SK-N-SH (cell line): Measurements from ENCODE around the gene HK3.

ENCODE experiments used
- CHD2 ChIP-seq: fragments of 150-350 bp; IDR thresholded peaks from 2 replicates; pipeline ENCODE4 v1.6.1; 2018; ENCODE audit warnings: low read length; ENCODE audit not compliant: partially characterized antibody
- EP300 ChIP-seq, 2 experiments: IDR thresholded peaks; 2 replicates each; pipeline versions ENCODE4 v1.4.0 to v1.6.1; 2012; ENCODE audit warnings: borderline replicate concordance in 1 of 2, low read depth in 1 of 2, low read length in 1 of 2
- EZH2phosphoT487 ChIP-seq: fragments of 200-600 bp; sonication (generic); IDR thresholded peaks from 2 replicates; pipeline ENCODE4 v1.6.1; 2017; ENCODE audit warnings: low read depth, mixed run types, mild to moderate bottlenecking, antibody characterized with exemption, moderate library complexity, borderline replicate concordance
- FOXJ3 ChIP-seq: sonication (generic); formaldehyde crosslinking; IDR thresholded peaks from 2 replicates; pipeline ENCODE4 v1.5.1; 2020; ENCODE audit warnings: mild to moderate bottlenecking, missing genetic modification reagents
- GATA2 ChIP-seq: sonication (generic); formaldehyde crosslinking; IDR thresholded peaks from 2 replicates; pipeline ENCODE4 v1.5.0; 2020; ENCODE audit warnings: mild to moderate bottlenecking, missing genetic modification reagents
- JUND ChIP-seq: IDR thresholded peaks from 2 replicates; pipeline ENCODE4 v1.4.0; 2012
- MAX ChIP-seq: IDR thresholded peaks from 2 replicates; pipeline ENCODE4 v1.4.0; 2012; ENCODE audit warnings: low read depth
- MEF2A ChIP-seq: IDR thresholded peaks from 2 replicates; pipeline ENCODE4 v1.4.0; 2012; ENCODE audit warnings: low read depth, borderline replicate concordance
- POLR2AphosphoS5 ChIP-seq: IDR thresholded peaks from 2 replicates; pipeline ENCODE4 v1.6.1; 2012; ENCODE audit warnings: low read depth, low read length
- RFX5 ChIP-seq: IDR thresholded peaks from 2 replicates; pipeline ENCODE4 v1.6.1; 2012; ENCODE audit warnings: mild to moderate bottlenecking, improper control_type of control experiment, low read length
- TEAD4 ChIP-seq: IDR thresholded peaks from 2 replicates; pipeline ENCODE4 v1.4.0; 2012; ENCODE audit warnings: mild to moderate bottlenecking, borderline replicate concordance; ENCODE audit not compliant: insufficient read depth
- TF ChIP-seq, protein P1 (sequence below): fragments of 200-600 bp; sonication (generic); IDR thresholded peaks from 2 replicates; pipeline ENCODE4 v1.6.1; 2017; ENCODE audit warnings: antibody characterized with exemption, mild to moderate bottlenecking, moderate library complexity
- TF ChIP-seq, protein P2 (sequence below): IDR thresholded peaks from 2 replicates; pipeline ENCODE4 v1.6.1; 2012; ENCODE audit warnings: mild to moderate bottlenecking, low read depth, low read length, moderate library complexity
- TF ChIP-seq, protein P3 (sequence below): IDR thresholded peaks from 2 replicates; pipeline ENCODE4; 2012

DNA sequence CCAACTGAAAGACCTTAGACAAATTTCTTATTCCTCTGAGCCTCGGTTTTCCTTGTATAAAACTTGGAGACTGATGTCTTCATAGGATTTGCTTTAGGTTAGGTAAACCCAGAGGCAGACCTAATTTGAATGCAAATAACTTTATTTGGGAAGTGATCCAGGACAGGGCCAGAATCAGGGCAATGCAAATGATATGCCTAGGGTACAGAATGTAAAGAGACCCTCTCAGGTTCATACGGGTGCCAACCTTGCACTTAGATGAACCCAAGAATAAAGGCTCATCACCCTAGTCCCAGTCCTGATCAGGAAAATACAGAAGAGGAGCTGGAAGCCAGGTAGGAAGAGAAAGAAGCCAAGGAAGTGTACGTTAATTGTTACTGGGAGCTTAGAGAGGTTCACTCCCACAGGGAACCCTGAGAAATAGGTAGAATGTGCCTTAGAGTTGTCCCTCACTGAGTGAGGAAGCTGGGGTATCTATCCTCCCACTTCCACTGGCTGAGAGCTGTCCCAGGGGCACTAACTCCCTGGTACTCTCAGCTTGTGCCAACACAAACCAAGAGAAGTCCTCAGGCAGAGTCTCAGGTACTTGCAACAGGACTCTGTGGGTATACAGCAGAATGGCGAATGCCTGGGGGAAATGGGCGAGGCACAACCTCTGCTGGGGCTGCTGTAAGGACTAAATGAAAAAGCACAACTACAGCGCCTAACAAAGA is 3.1 kb upstream of the HK3 start:
- TF ChIP-seq MEF2A, result no peak
- TF ChIP-seq TEAD4, result no peak
- TF ChIP-seq, protein P1, sequence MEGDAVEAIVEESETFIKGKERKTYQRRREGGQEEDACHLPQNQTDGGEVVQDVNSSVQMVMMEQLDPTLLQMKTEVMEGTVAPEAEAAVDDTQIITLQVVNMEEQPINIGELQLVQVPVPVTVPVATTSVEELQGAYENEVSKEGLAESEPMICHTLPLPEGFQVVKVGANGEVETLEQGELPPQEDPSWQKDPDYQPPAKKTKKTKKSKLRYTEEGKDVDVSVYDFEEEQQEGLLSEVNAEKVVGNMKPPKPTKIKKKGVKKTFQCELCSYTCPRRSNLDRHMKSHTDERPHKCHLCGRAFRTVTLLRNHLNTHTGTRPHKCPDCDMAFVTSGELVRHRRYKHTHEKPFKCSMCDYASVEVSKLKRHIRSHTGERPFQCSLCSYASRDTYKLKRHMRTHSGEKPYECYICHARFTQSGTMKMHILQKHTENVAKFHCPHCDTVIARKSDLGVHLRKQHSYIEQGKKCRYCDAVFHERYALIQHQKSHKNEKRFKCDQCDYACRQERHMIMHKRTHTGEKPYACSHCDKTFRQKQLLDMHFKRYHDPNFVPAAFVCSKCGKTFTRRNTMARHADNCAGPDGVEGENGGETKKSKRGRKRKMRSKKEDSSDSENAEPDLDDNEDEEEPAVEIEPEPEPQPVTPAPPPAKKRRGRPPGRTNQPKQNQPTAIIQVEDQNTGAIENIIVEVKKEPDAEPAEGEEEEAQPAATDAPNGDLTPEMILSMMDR, result no peak
- TF ChIP-seq RFX5, result no peak
- TF ChIP-seq POLR2AphosphoS5, result no peak
- no peak for TF ChIP-seq GATA2 (CRISPR knock-in tag)
- TF ChIP-seq, protein P2, sequence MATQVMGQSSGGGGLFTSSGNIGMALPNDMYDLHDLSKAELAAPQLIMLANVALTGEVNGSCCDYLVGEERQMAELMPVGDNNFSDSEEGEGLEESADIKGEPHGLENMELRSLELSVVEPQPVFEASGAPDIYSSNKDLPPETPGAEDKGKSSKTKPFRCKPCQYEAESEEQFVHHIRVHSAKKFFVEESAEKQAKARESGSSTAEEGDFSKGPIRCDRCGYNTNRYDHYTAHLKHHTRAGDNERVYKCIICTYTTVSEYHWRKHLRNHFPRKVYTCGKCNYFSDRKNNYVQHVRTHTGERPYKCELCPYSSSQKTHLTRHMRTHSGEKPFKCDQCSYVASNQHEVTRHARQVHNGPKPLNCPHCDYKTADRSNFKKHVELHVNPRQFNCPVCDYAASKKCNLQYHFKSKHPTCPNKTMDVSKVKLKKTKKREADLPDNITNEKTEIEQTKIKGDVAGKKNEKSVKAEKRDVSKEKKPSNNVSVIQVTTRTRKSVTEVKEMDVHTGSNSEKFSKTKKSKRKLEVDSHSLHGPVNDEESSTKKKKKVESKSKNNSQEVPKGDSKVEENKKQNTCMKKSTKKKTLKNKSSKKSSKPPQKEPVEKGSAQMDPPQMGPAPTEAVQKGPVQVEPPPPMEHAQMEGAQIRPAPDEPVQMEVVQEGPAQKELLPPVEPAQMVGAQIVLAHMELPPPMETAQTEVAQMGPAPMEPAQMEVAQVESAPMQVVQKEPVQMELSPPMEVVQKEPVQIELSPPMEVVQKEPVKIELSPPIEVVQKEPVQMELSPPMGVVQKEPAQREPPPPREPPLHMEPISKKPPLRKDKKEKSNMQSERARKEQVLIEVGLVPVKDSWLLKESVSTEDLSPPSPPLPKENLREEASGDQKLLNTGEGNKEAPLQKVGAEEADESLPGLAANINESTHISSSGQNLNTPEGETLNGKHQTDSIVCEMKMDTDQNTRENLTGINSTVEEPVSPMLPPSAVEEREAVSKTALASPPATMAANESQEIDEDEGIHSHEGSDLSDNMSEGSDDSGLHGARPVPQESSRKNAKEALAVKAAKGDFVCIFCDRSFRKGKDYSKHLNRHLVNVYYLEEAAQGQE, result no peak
- TF ChIP-seq CHD2, result no peak
- TF ChIP-seq EP300 (IDR thresholded peaks at IDR 0.05; ENCODE audit: borderline replicate concordance in 1 of 2, low read depth in 1 of 2, low read length in 1 of 2), result no peak
- TF ChIP-seq MAX, result no peak
- TF ChIP-seq EZH2phosphoT487, result no peak
- TF ChIP-seq, protein P3, sequence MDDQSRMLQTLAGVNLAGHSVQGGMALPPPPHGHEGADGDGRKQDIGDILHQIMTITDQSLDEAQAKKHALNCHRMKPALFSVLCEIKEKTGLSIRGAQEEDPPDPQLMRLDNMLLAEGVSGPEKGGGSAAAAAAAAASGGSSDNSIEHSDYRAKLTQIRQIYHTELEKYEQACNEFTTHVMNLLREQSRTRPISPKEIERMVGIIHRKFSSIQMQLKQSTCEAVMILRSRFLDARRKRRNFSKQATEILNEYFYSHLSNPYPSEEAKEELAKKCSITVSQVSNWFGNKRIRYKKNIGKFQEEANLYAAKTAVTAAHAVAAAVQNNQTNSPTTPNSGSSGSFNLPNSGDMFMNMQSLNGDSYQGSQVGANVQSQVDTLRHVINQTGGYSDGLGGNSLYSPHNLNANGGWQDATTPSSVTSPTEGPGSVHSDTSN, result no peak
- no peak for TF ChIP-seq JUND
- TF ChIP-seq FOXJ3 (CRISPR knock-in tag), result no peak
